Glutamatergic neuron (in vitro differentiated cells): Measurements from ENCODE around the gene TUBB2B. TPM values are rescaled to one million over a fixed set of nuclear protein-coding genes. Genes with fewer than 3 reads are reported as not detected.
A peak's percentile ranks its signal among the peaks of the same experiment; 100 is the strongest.

Experiments used
- DNase-seq: peaks from one replicate; pipeline ENCODE4 v3.0.0; 2022
- H3K27ac Mint-ChIP-seq: one replicate; pipeline ENCODE4 v1.8.0; 2020; ENCODE audit warnings: mild to moderate bottlenecking, mixed read lengths, inconsistent platforms; ENCODE audit not compliant: unreplicated experiment
- H3K27me3 Mint-ChIP-seq: one replicate; pipeline ENCODE4 v1.8.0; 2020; ENCODE audit warnings: mild to moderate bottlenecking, moderate library complexity, mixed read lengths, inconsistent platforms; ENCODE audit not compliant: unreplicated experiment
- H3K36me3 Mint-ChIP-seq: one replicate; pipeline ENCODE4 v1.8.0; 2020; ENCODE audit warnings: mild to moderate bottlenecking, mixed read lengths, inconsistent platforms; ENCODE audit not compliant: unreplicated experiment
- H3K4me1 Mint-ChIP-seq: one replicate; pipeline ENCODE4 v1.8.0; 2020; ENCODE audit warnings: mild to moderate bottlenecking, low read depth, mixed read lengths, inconsistent platforms; ENCODE audit not compliant: unreplicated experiment
- H3K4me3 Mint-ChIP-seq: one replicate; pipeline ENCODE4 v1.8.0; 2020; ENCODE audit warnings: mild to moderate bottlenecking, mixed read lengths, inconsistent platforms; ENCODE audit not compliant: unreplicated experiment
- H3K9me3 Mint-ChIP-seq: one replicate; pipeline ENCODE4 v1.8.0; 2020; ENCODE audit warnings: mild to moderate bottlenecking, moderate library complexity, mixed read lengths, inconsistent platforms; ENCODE audit not compliant: unreplicated experiment
- CTCF ChIP-seq: fragments of 200-600 bp; sonication (generic); IDR thresholded peaks from one replicate; pipeline ENCODE4 v1.5.0; 2021; ENCODE audit not compliant: partially characterized antibody, unreplicated experiment
- total RNA-seq: library from RNA; stranded (reverse); fragmentation: NEBNext Ultra II Directional; extraction: Animal tissue kit (Norgen Biotek cat#: 25700); gene quantifications from one replicate; pipeline ENCODE4 v1.2.1, GENCODE V29; 2021; ENCODE audit not compliant: unreplicated experiment

Gene TUBB2B
- total RNA-seq, 1 donor from 2014 or later, result 1,777 TPM

GRCh38 chr6:3196770-3197169 lies 30.7 kb downstream of the TUBB2B start:
- no peak for DNase-seq
- Mint-ChIP-seq H3K4me3 (peak overlapping the region; percentile 64), H3K36me3 (peaks cover 4% of the 10 kb centered on the region), H3K27ac (no peak overlapping the region), H3K4me1 (no peaks in the 10 kb centered on the region), H3K9me3 (peaks cover 2% of the 10 kb centered on the region), H3K27me3 (peaks cover 2% of the 10 kb centered on the region)
- TF ChIP-seq CTCF, result no peak

GRCh38 chr6:3195695-3196497 lies 31.6 kb downstream of the TUBB2B start:
- Mint-ChIP-seq H3K27me3 (no peaks in the 10 kb centered on the region), H3K4me1 (no peaks in the 10 kb centered on the region), H3K4me3 (no peak overlapping the region), H3K27ac (no peak overlapping the region), H3K9me3 (peaks cover 2% of the 10 kb centered on the region), H3K36me3 (peaks cover 7% of the 10 kb centered on the region)
- TF ChIP-seq CTCF, result no peak
- peak; percentile 83 for DNase-seq

GRCh38 chr6:3195420-3195694 lies 32.1 kb downstream of the TUBB2B start:
- Mint-ChIP-seq H3K36me3 (peaks cover 7% of the 10 kb centered on the region), H3K4me3 (no peak overlapping the region), H3K27ac (no peak overlapping the region), H3K4me1 (no peaks in the 10 kb centered on the region), H3K9me3 (peaks cover 2% of the 10 kb centered on the region), H3K27me3 (no peaks in the 10 kb centered on the region)
- DNase-seq, result no peak
- TF ChIP-seq CTCF, result no peak

GRCh38 chr6:3194535-3195419 lies 32.7 kb downstream of the TUBB2B start:
- peaks cover 2% of the 10 kb centered on the region for H3K9me3 Mint-ChIP-seq
- no peaks in the 10 kb centered on the region for H3K4me1 Mint-ChIP-seq
- H3K36me3 Mint-ChIP-seq, result peaks cover 4% of the 10 kb centered on the region
- H3K4me3 Mint-ChIP-seq, result no peak overlapping the region
- TF ChIP-seq CTCF, result no peak
- no peak overlapping the region for H3K27ac Mint-ChIP-seq
- peak; percentile 34 for DNase-seq
- H3K27me3 Mint-ChIP-seq, result no peaks in the 10 kb centered on the region
